Limb (tissue), 2 donors: ENCODE measurements around the gene CREB1.

Source experiments
- DNase-seq, 2 donors: peaks; one replicate each; pipeline ENCODE4 v3.0.0-alpha.2; 2016; ENCODE audit errors: extremely low spot score in 2 of 2

CREB1 gene

GRCh38 chr2:207541933-207542332, 12.2 kb downstream of the CREB1 start:
- no peak for DNase-seq

DNA sequence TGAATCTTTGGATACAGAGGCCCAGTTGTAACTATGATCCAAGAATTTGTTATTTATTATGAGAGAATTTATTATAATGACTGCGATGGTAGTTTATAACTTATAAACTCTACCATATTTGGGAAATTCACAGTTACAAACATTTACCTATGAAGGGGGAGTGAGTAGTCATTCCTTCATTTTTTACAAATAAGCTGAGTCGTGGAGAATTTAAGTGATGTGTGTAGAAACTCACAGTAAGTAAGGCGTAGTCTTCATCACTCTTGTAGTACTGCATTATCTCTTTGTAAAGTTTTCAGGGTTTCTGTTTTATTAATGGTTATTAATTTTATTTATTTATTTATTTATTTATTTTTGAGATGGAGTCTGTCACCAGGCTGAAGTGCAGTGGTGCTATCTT, 13.5 kb downstream of the CREB1 start:
- no peak for DNase-seq

- no peak for DNase-seq
Measured at GRCh38 chr2:207546822-207547221, 17.1 kb downstream of the CREB1 start.

DNA sequence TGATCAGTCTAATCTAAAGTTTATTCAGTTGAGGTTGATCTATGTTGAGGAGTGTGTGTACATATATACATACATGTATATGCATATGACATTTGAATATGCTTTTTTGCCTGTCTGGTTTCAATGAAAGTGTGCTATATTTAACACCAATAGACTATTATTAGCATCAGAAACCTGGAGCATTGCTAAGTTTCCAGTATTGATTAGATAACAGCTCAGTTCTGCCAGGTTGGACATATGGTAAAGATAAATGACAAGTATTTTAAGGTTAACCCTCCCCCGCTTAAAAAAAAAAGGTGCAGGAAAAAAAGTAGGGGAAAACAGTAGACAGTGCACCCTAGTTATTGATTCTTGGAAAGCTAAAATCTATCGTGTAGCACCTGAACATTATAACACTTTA, 19.4 kb downstream of the CREB1 start:
- no peak for DNase-seq

- DNase-seq: no peak
Measured at GRCh38 chr2:207558079-207558491, 28.3 kb downstream of the CREB1 start.

GRCh38 chr2:207561386-207562080, 31.8 kb downstream of the CREB1 start:
- no peak for DNase-seq

- DNase-seq: no peak
Measured at GRCh38 chr2:207565736-207566500, 36.2 kb downstream of the CREB1 start.

GRCh38 chr2:207567671-207568070, 37.9 kb downstream of the CREB1 start:
- no peak for DNase-seq

DNA sequence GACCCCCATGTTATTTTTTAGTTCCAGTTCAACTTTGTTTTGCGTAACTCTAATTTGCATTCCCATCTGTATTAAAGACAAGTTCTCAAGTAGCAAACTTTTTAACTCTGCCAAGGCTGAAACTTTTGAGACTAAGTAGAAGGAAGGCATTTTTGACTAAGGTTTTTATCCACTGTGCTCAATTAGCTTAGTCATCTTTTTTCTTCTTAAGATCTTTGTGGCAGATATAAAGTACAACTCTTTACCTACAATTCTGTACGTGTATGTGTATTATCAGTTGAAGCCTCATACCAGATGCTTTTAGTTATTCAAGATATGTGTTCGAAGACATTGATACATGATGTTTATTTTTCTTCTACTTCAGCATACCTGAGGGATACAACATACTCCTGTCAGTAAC, 41.6 kb downstream of the CREB1 start:
- no peak for DNase-seq

GRCh38 chr2:207584952-207585351, 55.2 kb downstream of the CREB1 start:
- no peak for DNase-seq

- no peak for DNase-seq
Measured at GRCh38 chr2:207587305-207587704, 57.5 kb downstream of the CREB1 start.

GRCh38 chr2:207589143-207589542, 59.4 kb downstream of the CREB1 start:
- no peak for DNase-seq

DNA sequence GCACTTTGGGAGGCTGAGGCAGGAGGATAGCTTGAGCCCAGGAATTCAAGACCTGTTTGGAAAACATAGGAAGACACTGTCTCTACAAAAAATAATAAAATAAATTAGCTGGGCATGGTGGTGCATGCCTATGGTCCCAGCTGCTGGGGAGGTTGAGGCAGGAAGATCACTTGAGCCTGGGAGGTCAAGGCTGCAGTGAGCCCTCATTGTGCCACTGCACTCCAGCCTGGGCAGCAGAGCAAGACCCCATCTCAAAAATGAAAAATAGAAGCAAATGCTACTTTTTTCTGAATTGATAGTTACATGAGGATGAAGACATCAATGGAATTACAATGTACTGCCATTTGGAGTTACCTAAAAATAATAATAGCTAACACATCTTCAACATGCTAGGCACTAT, 63.5 kb downstream of the CREB1 start:
- no peak for DNase-seq

DNA sequence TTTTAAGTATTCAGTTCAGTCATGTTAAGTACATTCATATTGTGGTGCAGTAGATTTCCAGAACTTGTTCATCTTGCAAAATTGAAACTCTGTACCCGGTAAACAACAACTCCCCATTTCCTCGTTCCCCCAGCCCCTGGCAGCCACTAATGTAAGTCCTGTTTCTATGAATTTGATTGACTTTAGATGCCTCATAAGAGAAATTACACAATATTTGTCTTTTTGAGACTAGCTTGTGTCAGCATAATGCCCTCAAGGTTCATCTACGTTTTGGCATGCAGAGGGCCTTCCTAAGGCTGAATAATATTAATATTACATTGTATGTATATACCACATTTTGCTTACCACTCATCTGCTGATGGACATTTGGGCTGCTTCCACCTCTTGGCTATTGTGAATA, 64.5 kb downstream of the CREB1 start:
- no peak for DNase-seq

DNA sequence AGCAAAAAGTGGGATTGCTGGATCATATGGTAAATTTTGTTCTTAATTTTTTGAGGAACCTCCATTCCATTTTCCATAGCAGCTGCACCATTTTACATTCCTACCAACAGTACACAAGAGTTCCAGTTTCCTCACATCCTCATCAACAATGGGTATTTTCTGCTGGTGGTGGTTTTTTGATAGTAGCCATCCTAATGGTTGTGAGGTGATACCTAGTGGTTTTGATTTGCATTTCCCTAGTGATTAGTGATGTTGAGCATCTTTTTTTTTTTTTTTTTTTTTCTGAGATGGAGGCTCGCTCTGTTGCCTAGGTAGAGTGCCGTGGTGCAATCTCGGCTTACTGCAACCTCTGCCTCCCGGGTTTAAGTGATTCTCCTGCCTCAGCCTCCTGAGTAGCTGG, 65.0 kb downstream of the CREB1 start:
- no peak for DNase-seq

GRCh38 chr2:207599636-207600035, 69.9 kb downstream of the CREB1 start:
- DNase-seq: no peak

- no peak for DNase-seq
Measured at GRCh38 chr2:207600231-207600630, 70.5 kb downstream of the CREB1 start.

- no peak for DNase-seq
Measured at GRCh38 chr2:207601774-207602173, 72.0 kb downstream of the CREB1 start.

DNA sequence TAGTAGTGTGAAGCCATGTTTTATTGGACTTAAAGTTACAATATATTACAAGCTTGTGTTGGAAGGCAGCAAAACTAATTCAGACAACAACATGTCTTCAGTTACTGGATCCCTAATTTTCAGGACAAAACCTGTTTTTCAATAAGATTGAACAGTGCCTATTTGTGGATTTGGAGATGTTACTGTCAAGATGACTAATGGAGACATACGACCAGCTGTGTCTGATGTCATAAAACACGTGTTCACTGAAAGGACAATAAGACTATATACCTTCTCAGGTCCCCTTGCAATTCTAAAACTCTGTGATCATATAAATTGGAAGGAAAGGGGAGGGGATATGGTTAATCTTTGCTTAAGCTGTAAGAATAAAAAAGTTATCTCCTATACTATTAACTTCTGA, 73.7 kb downstream of the CREB1 start:
- DNase-seq: no peak

DNA sequence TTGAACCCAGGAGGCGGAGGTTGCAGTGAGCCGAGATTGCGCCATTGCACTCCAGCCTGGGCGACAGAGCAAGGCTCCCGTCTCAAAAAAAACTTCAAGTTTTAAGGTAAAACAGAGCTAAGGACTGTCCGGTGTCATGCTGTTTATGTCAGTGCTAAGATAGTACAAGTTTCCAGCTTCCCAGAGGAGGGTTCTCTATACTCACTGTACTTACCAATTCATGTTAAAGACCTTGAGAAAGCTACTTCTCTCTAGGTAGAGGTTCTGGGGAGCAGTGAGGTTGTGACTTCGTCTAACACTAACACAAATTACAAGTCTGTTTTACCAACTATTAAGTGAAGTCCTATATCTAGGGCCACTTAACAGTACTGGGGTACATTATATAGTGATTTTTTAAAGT, 76.6 kb downstream of the CREB1 start:
- no peak for DNase-seq

GRCh38 chr2:207606829-207607228, 77.1 kb downstream of the CREB1 start:
- DNase-seq: no peak

- DNase-seq: no peak
Measured at GRCh38 chr2:207612714-207613113, 83.0 kb downstream of the CREB1 start.

- DNase-seq: no peak
Measured at GRCh38 chr2:207614824-207615223, 85.1 kb downstream of the CREB1 start.
